HUES48 (cell line): Measurements from ENCODE around the gene GPR17.

Experiments
- H3K27ac ChIP-seq: one replicate; pipeline ENCODE4 v1.7.0; 2013; ENCODE audit warnings: low read depth, low read length, inconsistent platforms
- H3K27me3 ChIP-seq: 2 replicates; pipeline ENCODE4 v1.6.1; 2013; ENCODE audit warnings: mild to moderate bottlenecking, low read length; ENCODE audit not compliant: control insufficient read depth, insufficient read depth
- H3K36me3 ChIP-seq: 2 replicates; pipeline ENCODE4 v1.6.1; 2013; ENCODE audit warnings: low read length; ENCODE audit not compliant: control insufficient read depth, insufficient read depth
- H3K4me1 ChIP-seq: 2 replicates; pipeline ENCODE4 v1.6.1; 2013; ENCODE audit warnings: mild to moderate bottlenecking, low read length; ENCODE audit not compliant: control insufficient read depth, insufficient read depth
- H3K4me3 ChIP-seq: 2 replicates; pipeline ENCODE4 v1.5.1; 2013; ENCODE audit warnings: mild to moderate bottlenecking, low read depth, low read length
- H3K9ac ChIP-seq: 2 replicates; pipeline ENCODE4 v1.6.1; 2013; ENCODE audit warnings: mild to moderate bottlenecking, low read depth, low read length, moderate library complexity
- H3K9me3 ChIP-seq: 2 replicates; pipeline ENCODE4 v1.6.1; 2013; ENCODE audit warnings: low read length; ENCODE audit not compliant: control insufficient read depth, insufficient read depth

The GPR17 gene

GRCh38 chr2:127618551-127619202 is 27.3 kb upstream of the GPR17 start:
- no peaks in the 10 kb centered on the region for H3K27me3 ChIP-seq
- no peaks in the 10 kb centered on the region for H3K9me3 ChIP-seq
- no peaks in the 10 kb centered on the region for H3K4me1 ChIP-seq
- no peaks in the 10 kb centered on the region for H3K36me3 ChIP-seq
- H3K27ac ChIP-seq, result no peak overlapping the region
- no peak overlapping the region for H3K9ac ChIP-seq
- no peak overlapping the region for H3K4me3 ChIP-seq

DNA sequence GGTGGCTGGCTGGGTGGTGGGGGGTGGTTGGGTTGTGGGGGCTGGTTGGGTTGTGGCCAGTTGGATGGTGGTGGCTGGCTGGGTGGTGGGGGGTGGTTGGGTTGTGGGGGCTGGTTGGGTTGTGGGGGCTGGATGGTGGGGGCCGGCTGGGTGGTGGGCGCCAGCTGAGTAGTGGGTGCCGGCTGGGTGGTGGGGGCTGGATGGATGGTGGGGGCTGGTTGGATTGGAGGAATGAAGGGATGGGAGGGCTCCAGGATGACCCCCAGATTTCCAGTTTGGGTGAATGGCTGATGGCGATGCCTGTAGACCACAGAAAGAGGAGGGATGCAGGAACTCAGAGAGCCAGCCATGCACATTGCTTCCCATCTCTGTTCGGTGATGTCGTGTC is 26.8 kb upstream of the GPR17 start:
- no peak overlapping the region for H3K9ac ChIP-seq
- no peak overlapping the region for H3K4me3 ChIP-seq
- no peaks in the 10 kb centered on the region for H3K9me3 ChIP-seq
- no peak overlapping the region for H3K27ac ChIP-seq
- H3K27me3 ChIP-seq, result no peaks in the 10 kb centered on the region
- H3K4me1 ChIP-seq, result no peaks in the 10 kb centered on the region
- H3K36me3 ChIP-seq, result no peaks in the 10 kb centered on the region

DNA sequence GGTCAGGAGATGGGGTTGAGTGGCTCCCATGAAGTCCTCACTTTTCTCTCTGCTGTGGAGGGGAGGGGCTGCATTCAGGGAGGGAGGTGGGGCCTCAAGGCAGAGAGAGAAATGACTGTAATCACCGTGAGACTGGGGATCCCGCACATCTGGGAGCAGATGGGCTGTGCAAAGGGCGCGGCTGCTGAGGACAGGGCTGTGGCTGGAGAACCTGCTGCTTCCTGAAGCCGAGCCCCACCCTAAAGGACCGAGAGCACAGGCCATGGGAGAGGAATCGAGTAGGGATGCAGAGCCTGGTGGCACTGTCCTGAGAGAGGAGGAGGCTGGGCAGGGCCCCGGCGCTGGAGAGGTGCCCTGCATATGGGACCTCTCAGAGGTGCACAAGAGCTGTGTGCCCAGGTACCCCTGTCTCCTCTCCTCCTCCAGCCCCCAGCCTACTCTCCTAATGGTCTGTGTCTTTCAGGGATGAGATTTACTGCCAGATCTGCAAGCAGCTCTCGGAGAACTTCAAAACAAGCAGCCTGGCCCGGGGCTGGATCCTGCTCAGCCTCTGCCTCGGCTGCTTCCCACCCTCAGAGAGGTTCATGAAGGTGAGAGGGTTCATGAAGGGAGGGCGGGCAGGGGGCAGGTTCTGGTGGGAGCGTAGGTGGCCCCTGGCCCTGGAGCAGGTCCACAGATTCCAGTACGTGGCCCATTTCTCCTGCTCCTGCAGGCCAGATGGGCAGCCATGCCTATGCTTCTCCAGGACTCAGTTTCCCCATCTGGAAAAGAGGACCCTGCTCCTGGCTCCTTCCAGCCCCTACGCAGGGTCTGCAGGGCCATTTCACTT is 25.9 kb upstream of the GPR17 start:
- no peaks in the 10 kb centered on the region for H3K9me3 ChIP-seq
- H3K27me3 ChIP-seq, result no peaks in the 10 kb centered on the region
- H3K4me3 ChIP-seq, result no peak overlapping the region
- H3K4me1 ChIP-seq, result no peaks in the 10 kb centered on the region
- H3K27ac ChIP-seq, result no peak overlapping the region
- no peak overlapping the region for H3K9ac ChIP-seq
- H3K36me3 ChIP-seq, result no peaks in the 10 kb centered on the region

DNA sequence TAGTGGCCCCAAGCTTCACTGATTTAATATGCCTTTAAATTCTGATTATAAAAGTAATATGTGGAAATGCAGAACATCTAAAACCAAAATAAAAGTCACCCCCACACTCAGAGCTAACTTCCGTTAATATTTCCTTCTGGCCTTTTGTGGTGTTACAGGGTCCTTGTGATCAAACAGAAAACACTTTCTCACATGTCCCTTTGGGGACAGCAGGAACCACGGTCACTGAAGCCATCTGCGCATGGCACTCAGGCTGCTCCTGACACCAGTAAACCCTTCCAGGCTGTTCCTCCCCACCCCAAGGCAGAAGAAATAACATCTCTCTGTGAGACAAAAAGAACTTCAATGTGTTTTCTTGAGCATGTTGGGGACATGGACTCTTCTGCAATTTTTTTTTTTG is 25.1 kb upstream of the GPR17 start:
- no peaks in the 10 kb centered on the region for H3K4me1 ChIP-seq
- no peaks in the 10 kb centered on the region for H3K27me3 ChIP-seq
- no peak overlapping the region for H3K27ac ChIP-seq
- no peak overlapping the region for H3K4me3 ChIP-seq
- H3K9ac ChIP-seq, result no peak overlapping the region
- H3K36me3 ChIP-seq, result no peaks in the 10 kb centered on the region
- H3K9me3 ChIP-seq, result no peaks in the 10 kb centered on the region

- H3K4me3 ChIP-seq, result no peak overlapping the region
- H3K9ac ChIP-seq, result no peak overlapping the region
- H3K27ac ChIP-seq, result no peak overlapping the region
- no peaks in the 10 kb centered on the region for H3K4me1 ChIP-seq
- no peaks in the 10 kb centered on the region for H3K27me3 ChIP-seq
- no peaks in the 10 kb centered on the region for H3K9me3 ChIP-seq
- no peaks in the 10 kb centered on the region for H3K36me3 ChIP-seq
These were observed 23.9 kb upstream of the GPR17 start for GRCh38 chr2:127621981-127622431.

DNA sequence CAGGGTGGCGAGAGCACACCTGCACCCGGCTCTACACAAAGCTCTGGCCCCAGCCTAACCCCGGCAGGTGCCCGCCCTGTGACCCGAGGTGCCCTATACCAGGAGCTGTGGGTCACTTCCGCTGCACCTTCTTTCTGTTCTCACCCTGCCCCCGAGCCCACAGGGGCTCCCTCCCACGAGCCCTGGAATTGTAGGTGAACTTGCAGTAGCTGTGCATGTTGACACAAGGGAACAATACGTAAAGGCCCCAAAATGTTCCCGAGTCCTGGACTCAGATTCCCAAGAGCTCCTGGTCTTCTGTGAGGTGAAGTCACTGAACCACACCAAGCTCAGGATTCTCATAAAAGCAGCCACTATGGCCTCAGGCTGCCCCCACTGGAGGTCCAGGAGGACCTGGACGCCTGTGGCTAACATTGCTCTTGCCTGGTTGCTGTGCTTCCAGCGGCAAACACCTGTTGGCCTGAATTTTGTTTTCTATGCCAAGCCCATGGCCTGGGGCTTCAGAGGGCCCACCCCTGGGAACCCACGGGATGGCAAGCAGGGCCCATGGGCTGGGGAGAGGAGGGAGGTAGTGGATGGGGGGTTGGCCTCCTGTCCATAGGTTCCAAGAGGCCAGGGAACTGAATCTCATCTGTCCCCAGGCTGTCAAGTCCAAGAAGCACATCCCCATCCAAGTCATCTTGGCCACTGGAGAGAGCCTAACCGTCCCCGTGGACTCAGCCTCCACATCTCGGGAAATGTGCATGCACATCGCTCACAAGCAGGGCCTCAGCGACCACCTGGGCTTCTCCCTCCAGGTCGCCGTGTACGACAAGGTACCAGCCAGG is 23.2 kb upstream of the GPR17 start:
- Histone ChIP-seq H3K9me3 (no peaks in the 10 kb centered on the region), H3K4me3 (no peak overlapping the region), H3K36me3 (no peaks in the 10 kb centered on the region), H3K4me1 (no peaks in the 10 kb centered on the region), H3K27ac (no peak overlapping the region), H3K9ac (no peak overlapping the region), H3K27me3 (no peaks in the 10 kb centered on the region)

- no peak overlapping the region for H3K27ac ChIP-seq
- no peaks in the 10 kb centered on the region for H3K9me3 ChIP-seq
- H3K36me3 ChIP-seq, result no peaks in the 10 kb centered on the region
- no peaks in the 10 kb centered on the region for H3K4me1 ChIP-seq
- no peaks in the 10 kb centered on the region for H3K27me3 ChIP-seq
- H3K4me3 ChIP-seq, result no peak overlapping the region
- H3K9ac ChIP-seq, result no peak overlapping the region
These were observed 22.3 kb upstream of the GPR17 start for GRCh38 chr2:127623388-127624319.

DNA sequence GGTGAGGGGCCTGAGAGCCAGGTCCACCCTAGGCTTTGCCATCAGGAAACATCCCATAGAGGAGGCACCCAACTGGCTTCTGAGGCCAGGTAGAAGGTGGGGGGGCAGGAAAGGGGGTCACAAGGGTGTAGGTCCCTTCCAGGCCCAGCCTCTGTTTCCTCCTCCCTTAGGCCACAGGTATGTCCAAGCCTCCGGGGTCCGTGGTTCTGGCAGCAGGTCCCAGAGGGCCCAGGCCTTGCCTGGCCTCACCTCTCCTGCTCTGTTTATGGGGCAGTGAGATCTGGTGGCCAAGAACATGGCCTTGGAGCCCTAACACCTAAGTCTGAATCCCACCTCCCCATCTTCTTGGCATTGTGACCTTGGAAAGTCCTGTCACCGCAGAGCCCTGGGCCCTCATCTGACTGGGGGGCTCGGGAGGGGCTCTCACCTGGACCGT is 21.6 kb upstream of the GPR17 start:
- Histone ChIP-seq H3K27me3 (no peaks in the 10 kb centered on the region), H3K27ac (no peak overlapping the region), H3K9me3 (no peaks in the 10 kb centered on the region), H3K9ac (no peak overlapping the region), H3K4me1 (no peaks in the 10 kb centered on the region), H3K4me3 (no peak overlapping the region), H3K36me3 (no peaks in the 10 kb centered on the region)

DNA sequence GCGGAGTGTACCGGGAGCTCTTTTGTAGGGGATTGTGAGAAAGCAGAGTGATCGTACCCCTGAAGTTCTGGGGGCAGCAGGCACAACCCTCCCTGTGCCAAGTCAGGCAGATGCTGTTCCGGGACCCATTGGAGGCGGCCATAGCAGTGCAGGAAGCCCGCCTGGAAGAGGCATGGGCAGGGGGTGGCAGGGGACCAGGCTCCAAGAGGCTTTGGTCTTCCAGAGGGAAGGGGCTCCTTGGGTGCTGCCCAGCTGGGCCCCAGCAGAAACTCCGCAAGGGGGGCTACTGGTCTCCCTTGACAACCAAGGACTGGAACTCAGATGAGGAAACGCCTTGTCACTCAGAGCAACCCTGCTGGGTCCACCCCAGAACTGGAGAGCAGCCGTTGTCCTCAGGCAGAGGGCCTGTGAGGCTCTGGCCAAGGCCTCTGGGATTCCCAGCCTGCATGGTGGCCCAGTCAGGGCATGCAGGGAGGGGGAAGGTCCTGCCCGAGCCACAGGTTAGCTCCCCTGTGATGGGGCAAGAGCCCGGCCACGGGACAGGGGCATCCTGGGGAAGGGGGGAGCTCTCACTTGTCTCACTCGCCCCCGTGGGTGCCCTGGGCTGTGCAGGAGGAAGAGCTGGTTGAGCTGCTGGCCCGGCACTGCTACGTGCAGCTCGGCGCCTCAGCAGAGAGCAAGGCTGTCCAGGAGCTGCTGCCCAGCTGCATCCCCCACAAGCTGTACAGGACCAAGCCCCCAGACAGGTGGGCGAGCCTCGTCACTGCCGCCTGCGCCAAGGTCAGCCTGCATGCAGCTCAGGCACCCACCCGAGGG is 21.0 kb upstream of the GPR17 start:
- Histone ChIP-seq H3K27me3 (no peaks in the 10 kb centered on the region), H3K9me3 (no peaks in the 10 kb centered on the region), H3K36me3 (no peaks in the 10 kb centered on the region), H3K4me1 (no peaks in the 10 kb centered on the region), H3K9ac (no peak overlapping the region), H3K4me3 (no peak overlapping the region), H3K27ac (no peak overlapping the region)

DNA sequence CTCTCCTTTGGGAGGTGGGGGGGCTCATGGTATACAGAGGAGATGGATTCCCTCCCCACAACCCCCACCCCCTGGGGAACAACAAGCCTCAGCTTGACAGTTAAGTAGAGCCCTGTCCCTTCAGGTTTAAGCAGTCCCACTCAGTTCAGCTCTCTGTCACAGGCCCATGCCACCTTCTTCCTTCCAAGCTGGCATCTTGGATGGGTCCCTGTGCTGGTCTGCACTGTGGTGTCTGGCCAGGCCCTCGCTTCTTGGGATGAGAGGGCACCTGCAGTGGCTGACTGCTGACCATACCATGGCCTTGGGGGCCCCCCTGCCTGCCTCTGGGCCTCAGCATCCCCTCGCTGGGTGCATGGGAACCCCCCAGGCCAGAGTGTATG is 20.4 kb upstream of the GPR17 start:
- Histone ChIP-seq H3K27me3 (no peaks in the 10 kb centered on the region), H3K9me3 (no peaks in the 10 kb centered on the region)

More for the DNA sequence above, 20.4 kb upstream of the GPR17 start:
- no peak overlapping the region for H3K9ac ChIP-seq
- no peak overlapping the region for H3K27ac ChIP-seq
- H3K4me3 ChIP-seq, result no peak overlapping the region
- H3K36me3 ChIP-seq, result no peaks in the 10 kb centered on the region
- no peaks in the 10 kb centered on the region for H3K4me1 ChIP-seq
